GM21737 (cell line): ENCODE measurements around the gene GCFC2.

Experiments
- ATAC-seq: cut with Tn5 transposase; IDR thresholded peaks from one replicate; pipeline ENCODE4 v1.9.1; 2021; ENCODE audit warnings: mild to moderate bottlenecking, moderate library complexity; ENCODE audit not compliant: unreplicated experiment

The GCFC2 gene

GRCh38 chr2:75632091-75632701, 78.5 kb downstream of the GCFC2 start:
- ATAC-seq = no peak

DNA sequence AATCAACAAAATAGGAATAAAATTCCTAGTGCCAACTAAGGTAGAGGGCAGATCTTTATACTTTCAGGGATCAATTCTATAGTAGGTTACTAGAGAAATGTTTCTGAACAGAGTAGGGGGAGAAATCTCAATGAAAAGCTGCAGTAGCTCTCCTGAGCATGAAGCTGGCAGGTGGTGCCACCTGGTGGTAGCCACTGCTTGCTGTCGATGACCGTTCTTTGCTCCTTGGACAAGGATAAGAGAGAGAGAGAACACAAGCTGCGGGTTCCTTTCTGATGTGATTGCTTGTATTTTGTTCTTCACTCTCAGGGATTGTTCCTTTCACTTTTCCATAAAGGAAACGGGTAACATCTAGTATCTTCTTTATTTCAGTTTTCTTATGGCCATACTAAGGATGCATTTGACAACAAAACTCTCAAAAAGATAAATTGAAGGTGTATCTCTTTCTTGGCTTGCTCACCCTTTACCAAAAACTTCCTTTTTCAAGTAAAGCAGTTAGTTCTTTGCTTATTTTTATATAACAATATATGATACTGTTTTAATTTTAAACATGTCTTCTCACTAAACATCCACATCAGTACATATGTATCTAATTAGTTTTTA, 82.7 kb downstream of the GCFC2 start:
- no peak for ATAC-seq

DNA sequence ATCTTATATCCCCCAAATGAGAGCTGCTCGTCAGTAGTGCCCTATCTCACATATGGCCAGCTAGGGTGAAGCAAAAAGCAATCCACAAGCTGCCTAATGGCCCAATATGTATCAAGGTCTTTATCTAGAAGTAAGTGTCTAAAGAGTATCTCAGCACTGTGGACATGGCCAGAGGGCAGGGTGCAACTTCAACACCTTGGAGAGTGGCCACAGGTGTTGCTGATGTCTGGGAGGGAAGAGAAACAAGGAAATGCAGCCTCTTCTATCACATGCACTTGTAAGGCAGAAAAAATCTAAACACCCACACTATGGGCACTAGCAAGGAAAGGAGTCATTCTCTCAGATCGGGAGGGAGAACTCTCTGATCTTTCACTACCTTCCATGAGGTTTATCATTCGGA, 87.8 kb downstream of the GCFC2 start:
- ATAC-seq = no peak

DNA sequence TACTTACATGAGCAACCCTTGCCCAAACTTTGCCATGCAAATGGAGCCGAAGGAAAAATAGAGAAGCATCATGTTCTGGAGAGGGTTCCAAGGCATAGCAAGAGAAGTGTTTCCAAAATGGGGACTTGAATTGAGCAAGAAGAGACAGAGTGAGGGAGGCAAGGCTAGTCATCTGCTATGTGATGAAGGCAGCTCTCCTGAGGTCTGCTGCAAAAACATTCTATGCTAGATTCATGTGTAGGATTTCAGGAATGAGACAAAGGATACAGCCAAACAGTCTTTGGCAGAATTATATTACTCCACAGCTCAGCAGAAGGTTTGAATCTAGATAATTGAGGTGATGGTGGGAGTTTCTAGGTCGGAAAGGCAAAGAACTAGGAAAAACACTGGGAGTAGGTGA, 88.2 kb downstream of the GCFC2 start:
- ATAC-seq = no peak

GRCh38 chr2:75621228-75621627, 89.5 kb downstream of the GCFC2 start:
- no peak for ATAC-seq

- no peak for ATAC-seq
Observed at GRCh38 chr2:75619956-75620740, 90.6 kb downstream of the GCFC2 start.

GRCh38 chr2:75616933-75617332, 93.8 kb downstream of the GCFC2 start:
- no peak for ATAC-seq

- no peak for ATAC-seq
Observed at GRCh38 chr2:75616406-75616805, 94.3 kb downstream of the GCFC2 start.

GRCh38 chr2:75614162-75614651, 96.5 kb downstream of the GCFC2 start:
- no peak for ATAC-seq

- ATAC-seq = no peak
Observed at GRCh38 chr2:75612862-75613243, 97.9 kb downstream of the GCFC2 start.
